Loucy (cell line): Measurements from ENCODE around the gene SLC7A10.
"Not testable (repeated sequence)": the region's sequence is repeated elsewhere in the genome, so short reads cannot be mapped to it uniquely, and the experiment has no call there.

Experiments used
- H2AFZ ChIP-seq: fragments of 200-600 bp; sonication (generic); 2 replicates; pipeline ENCODE4 v1.6.0; 2016; ENCODE audit warnings: antibody characterized with exemption, mild to moderate bottlenecking, low read length, moderate library complexity
- H3F3A ChIP-seq: fragments of 200-600 bp; 2 replicates; pipeline ENCODE4 v1.6.0; 2016; ENCODE audit warnings: antibody characterized with exemption, low read depth, mild to moderate bottlenecking
- H3K27me3 ChIP-seq: fragments of 200-600 bp; sonication (generic); 2 replicates; pipeline ENCODE4 v1.6.1; 2014; ENCODE audit warnings: low read length, mild to moderate bottlenecking; ENCODE audit not compliant: insufficient read depth, poor library complexity, severe bottlenecking
- H3K36me3 ChIP-seq: fragments of 200-600 bp; sonication (generic); 2 replicates; pipeline ENCODE4 v1.6.1; 2016; ENCODE audit warnings: low read length; ENCODE audit not compliant: insufficient read depth
- H3K4me1 ChIP-seq: fragments of 200-600 bp; sonication (generic); 2 replicates; pipeline ENCODE4 v1.5.1; 2014; ENCODE audit warnings: low read length, mild to moderate bottlenecking; ENCODE audit not compliant: insufficient read depth, poor library complexity, severe bottlenecking
- H3K4me2 ChIP-seq: fragments of 200-600 bp; sonication (generic); 2 replicates; pipeline ENCODE4 v1.6.0; 2014; ENCODE audit warnings: antibody characterized with exemption, low read length, low read depth, mild to moderate bottlenecking; ENCODE audit not compliant: poor library complexity, severe bottlenecking
- H3K4me3 ChIP-seq: fragments of 200-600 bp; sonication (generic); 2 replicates; pipeline ENCODE4 v1.5.1; 2014; ENCODE audit warnings: low read length, mild to moderate bottlenecking, mixed read lengths; ENCODE audit not compliant: poor library complexity, severe bottlenecking
- H3K79me2 ChIP-seq: fragments of 200-600 bp; sonication (generic); 2 replicates; pipeline ENCODE4 v1.6.1; 2014; ENCODE audit warnings: low read length; ENCODE audit not compliant: insufficient read depth
- H3K9ac ChIP-seq: fragments of 200-600 bp; sonication (generic); 2 replicates; pipeline ENCODE4 v1.6.0; 2014; ENCODE audit warnings: mild to moderate bottlenecking, low read depth, low read length, moderate library complexity; ENCODE audit not compliant: poor library complexity, severe bottlenecking
- H3K9me2 ChIP-seq: fragments of 200-600 bp; sonication (generic); replicated peaks from 2 replicates; pipeline ENCODE4 v1.6.1; 2016; ENCODE audit warnings: low read depth, low read length, mixed read lengths
- H3K9me3 ChIP-seq: fragments of 200-600 bp; sonication (generic); 2 replicates; pipeline ENCODE4 v1.6.1; 2014; ENCODE audit warnings: mild to moderate bottlenecking, antibody characterized with exemption, low read length, low read depth; ENCODE audit not compliant: insufficient read depth
- H4K20me1 ChIP-seq: fragments of 200-600 bp; sonication (generic); 2 replicates; pipeline ENCODE4 v1.6.0; 2014; ENCODE audit warnings: antibody characterized with exemption, low read length, mild to moderate bottlenecking; ENCODE audit not compliant: insufficient read depth, poor library complexity, severe bottlenecking
- EZH2phosphoT487 ChIP-seq: fragments of 200-600 bp; IDR thresholded peaks from 2 replicates; pipeline ENCODE4 v1.6.1; 2018; ENCODE audit warnings: antibody characterized with exemption, mild to moderate bottlenecking, moderate library complexity, borderline replicate concordance
- TF ChIP-seq, protein P1 (sequence below): fragments of 200-600 bp; sonication (generic); conservative IDR thresholded peaks from 2 replicates; pipeline ENCODE4 v1.5.1; 2014; ENCODE audit warnings: mild to moderate bottlenecking, antibody characterized with exemption, low read length

SLC7A10 gene

GRCh38 chr19:33192010-33192409 is 33.6 kb downstream of the SLC7A10 start:
- Histone ChIP-seq H3K36me3 (no peaks in the 10 kb centered on the region), H3F3A (no peaks in the 10 kb centered on the region), H3K4me2 (no peak overlapping the region), H3K9ac (no peak overlapping the region), H3K4me1 (peaks cover under 1% of the 10 kb centered on the region), H3K9me2 (no peaks in the 10 kb centered on the region), H4K20me1 (no peaks in the 10 kb centered on the region), H3K9me3 (no peaks in the 10 kb centered on the region), H3K4me3 (no peak overlapping the region), H3K79me2 (no peaks in the 10 kb centered on the region), H2AFZ (no peak overlapping the region), H3K27me3 (no peaks in the 10 kb centered on the region)
- TF ChIP-seq, protein P1, sequence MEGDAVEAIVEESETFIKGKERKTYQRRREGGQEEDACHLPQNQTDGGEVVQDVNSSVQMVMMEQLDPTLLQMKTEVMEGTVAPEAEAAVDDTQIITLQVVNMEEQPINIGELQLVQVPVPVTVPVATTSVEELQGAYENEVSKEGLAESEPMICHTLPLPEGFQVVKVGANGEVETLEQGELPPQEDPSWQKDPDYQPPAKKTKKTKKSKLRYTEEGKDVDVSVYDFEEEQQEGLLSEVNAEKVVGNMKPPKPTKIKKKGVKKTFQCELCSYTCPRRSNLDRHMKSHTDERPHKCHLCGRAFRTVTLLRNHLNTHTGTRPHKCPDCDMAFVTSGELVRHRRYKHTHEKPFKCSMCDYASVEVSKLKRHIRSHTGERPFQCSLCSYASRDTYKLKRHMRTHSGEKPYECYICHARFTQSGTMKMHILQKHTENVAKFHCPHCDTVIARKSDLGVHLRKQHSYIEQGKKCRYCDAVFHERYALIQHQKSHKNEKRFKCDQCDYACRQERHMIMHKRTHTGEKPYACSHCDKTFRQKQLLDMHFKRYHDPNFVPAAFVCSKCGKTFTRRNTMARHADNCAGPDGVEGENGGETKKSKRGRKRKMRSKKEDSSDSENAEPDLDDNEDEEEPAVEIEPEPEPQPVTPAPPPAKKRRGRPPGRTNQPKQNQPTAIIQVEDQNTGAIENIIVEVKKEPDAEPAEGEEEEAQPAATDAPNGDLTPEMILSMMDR = peak; percentile 65
- TF ChIP-seq EZH2phosphoT487 = no peak

DNA sequence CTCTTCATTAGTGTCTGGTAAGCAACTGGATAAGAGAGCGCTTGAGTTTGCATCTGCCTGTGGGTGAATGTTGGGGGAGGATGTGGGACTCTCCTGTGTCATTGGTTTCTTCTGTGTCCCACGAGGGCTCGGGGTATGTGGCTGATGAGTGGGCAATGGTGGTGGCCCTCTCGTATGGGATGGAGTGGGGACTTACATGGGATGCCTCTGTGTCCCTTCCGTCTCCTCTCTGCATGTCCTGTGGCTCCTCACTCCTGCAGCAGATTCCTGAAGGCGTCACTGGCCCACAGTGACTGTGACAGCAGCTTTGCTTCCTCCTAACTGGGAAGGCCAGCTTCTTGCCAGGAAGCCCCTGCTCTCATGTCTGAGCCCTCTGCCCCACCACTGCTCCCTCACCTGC is 34.1 kb downstream of the SLC7A10 start:
- peaks cover 5% of the 10 kb centered on the region for H3K4me1 ChIP-seq
- TF ChIP-seq, protein P1 = no peak
- TF ChIP-seq EZH2phosphoT487 = no peak
- no peak overlapping the region for H3K4me3 ChIP-seq
- no peak overlapping the region for H2AFZ ChIP-seq
- no peaks in the 10 kb centered on the region for H3K9me3 ChIP-seq
- no peaks in the 10 kb centered on the region for H3K79me2 ChIP-seq
- H3F3A ChIP-seq = no peaks in the 10 kb centered on the region
- no peaks in the 10 kb centered on the region for H3K36me3 ChIP-seq
- no peak overlapping the region for H3K9ac ChIP-seq
- no peak overlapping the region for H3K4me2 ChIP-seq
- H3K9me2 ChIP-seq = no peaks in the 10 kb centered on the region
- no peaks in the 10 kb centered on the region for H4K20me1 ChIP-seq
- H3K27me3 ChIP-seq = no peaks in the 10 kb centered on the region

- not testable (repeated sequence) for H3K4me1 ChIP-seq, H3K4me3 ChIP-seq, H3K9me3 ChIP-seq, H3K27me3 ChIP-seq, H3K4me2 ChIP-seq, H3K9ac ChIP-seq, H3K36me3 ChIP-seq, H3F3A ChIP-seq, H3K9me2 ChIP-seq, H3K79me2 ChIP-seq, H4K20me1 ChIP-seq, H2AFZ ChIP-seq
Observed at GRCh38 chr19:33191092-33191491, 34.6 kb downstream of the SLC7A10 start.

GRCh38 chr19:33189453-33189852 is 36.2 kb downstream of the SLC7A10 start:
- H3K4me2 ChIP-seq = no peak overlapping the region
- no peaks in the 10 kb centered on the region for H4K20me1 ChIP-seq
- H3K9me2 ChIP-seq = no peaks in the 10 kb centered on the region
- no peaks in the 10 kb centered on the region for H3K9me3 ChIP-seq
- TF ChIP-seq, protein P1 = no peak
- no peak for TF ChIP-seq EZH2phosphoT487
- no peaks in the 10 kb centered on the region for H3F3A ChIP-seq
- no peaks in the 10 kb centered on the region for H3K79me2 ChIP-seq
- no peaks in the 10 kb centered on the region for H3K36me3 ChIP-seq
- no peaks in the 10 kb centered on the region for H3K27me3 ChIP-seq
- no peak overlapping the region for H2AFZ ChIP-seq
- H3K4me1 ChIP-seq = peaks cover 10% of the 10 kb centered on the region
- no peak overlapping the region for H3K4me3 ChIP-seq
- no peak overlapping the region for H3K9ac ChIP-seq
